Mesendoderm (in vitro differentiated cells): Measurements from ENCODE around the gene AGAP1.

ENCODE experiments used
- DNase-seq: peaks from one replicate; pipeline ENCODE4 v3.0.0; 2013
- H2AK5ac ChIP-seq: 2 replicates; pipeline ENCODE4 v1.6.1; 2013; ENCODE audit warnings: low read length, inconsistent platforms
- H2BK120ac ChIP-seq: 2 replicates; pipeline ENCODE4 v1.6.1; 2013; ENCODE audit warnings: low read depth, mild to moderate bottlenecking, low read length, moderate library complexity, mixed read lengths
- H2BK15ac ChIP-seq: replicated peaks from 2 replicates; pipeline ENCODE4 v1.6.1; 2013; ENCODE audit warnings: low read depth, mild to moderate bottlenecking, moderate library complexity
- H2BK5ac ChIP-seq: 2 replicates; pipeline ENCODE4 v1.6.1; 2013; ENCODE audit warnings: low read length, inconsistent platforms
- H3K18ac ChIP-seq: 2 replicates; pipeline ENCODE4 v1.6.1; 2013; ENCODE audit warnings: mild to moderate bottlenecking, low read length, mixed read lengths
- H3K23ac ChIP-seq: one replicate; pipeline ENCODE4 v1.6.1; 2013; ENCODE audit warnings: low read length
- H3K27ac ChIP-seq: 2 replicates; pipeline ENCODE4 v1.5.1; 2013; ENCODE audit warnings: low read depth, mild to moderate bottlenecking, inconsistent platforms, low read length, moderate library complexity
- H3K27me3 ChIP-seq: 2 replicates; pipeline ENCODE4 v1.6.1; 2013; ENCODE audit warnings: low read length, control low read depth, mild to moderate bottlenecking, inconsistent platforms; ENCODE audit not compliant: insufficient read depth, poor library complexity
- H3K36me3 ChIP-seq: 2 replicates; pipeline ENCODE4 v1.6.1; 2013; ENCODE audit warnings: low read length, inconsistent platforms; ENCODE audit not compliant: control insufficient read depth, insufficient read depth
- H3K4ac ChIP-seq: one replicate; pipeline ENCODE4 v1.6.1; 2013; ENCODE audit warnings: low read depth, mild to moderate bottlenecking, low read length, moderate library complexity
- H3K4me1 ChIP-seq: 2 replicates; pipeline ENCODE4 v1.6.1; 2013; ENCODE audit warnings: low read depth, low read length, inconsistent platforms; ENCODE audit not compliant: control insufficient read depth
- H3K4me2 ChIP-seq: 2 replicates; pipeline ENCODE4 v1.6.1; 2013; ENCODE audit warnings: low read length
- H3K4me3 ChIP-seq: 2 replicates; pipeline ENCODE4 v1.5.1; 2013; ENCODE audit warnings: mild to moderate bottlenecking, low read length
- H3K56ac ChIP-seq: one replicate; pipeline ENCODE4 v1.6.1; 2013; ENCODE audit warnings: low read length
- H3K79me1 ChIP-seq: 2 replicates; pipeline ENCODE4 v1.6.1; 2013; ENCODE audit warnings: low read length, inconsistent platforms
- H3K79me2 ChIP-seq: 2 replicates; pipeline ENCODE4 v1.6.1; 2013; ENCODE audit warnings: mild to moderate bottlenecking, low read length; ENCODE audit not compliant: control insufficient read depth, insufficient read depth
- H3K9ac ChIP-seq: 2 replicates; pipeline ENCODE4 v1.6.1; 2013; ENCODE audit warnings: low read length, inconsistent platforms
- H4K5ac ChIP-seq: one replicate; pipeline ENCODE4 v1.6.1; 2013; ENCODE audit warnings: low read length
- H4K8ac ChIP-seq: one replicate; pipeline ENCODE4 v1.6.1; 2013; ENCODE audit warnings: low read depth, mild to moderate bottlenecking, control low read depth, low read length, moderate library complexity
- WGBS: extraction: QIAGEN DNeasy Blood & Tissue Kit; methylation state at CpG from one replicate; pipeline ENCODE4 v1.1.7; 2013; ENCODE audit warnings: low lambda C conversion rate, missing lambda C conversion rate; ENCODE audit not compliant: insufficient coverage; ENCODE audit errors: extremely low coverage; 5-methylcytosine and 5-hydroxymethylcytosine counted together

The AGAP1 gene

DNA sequence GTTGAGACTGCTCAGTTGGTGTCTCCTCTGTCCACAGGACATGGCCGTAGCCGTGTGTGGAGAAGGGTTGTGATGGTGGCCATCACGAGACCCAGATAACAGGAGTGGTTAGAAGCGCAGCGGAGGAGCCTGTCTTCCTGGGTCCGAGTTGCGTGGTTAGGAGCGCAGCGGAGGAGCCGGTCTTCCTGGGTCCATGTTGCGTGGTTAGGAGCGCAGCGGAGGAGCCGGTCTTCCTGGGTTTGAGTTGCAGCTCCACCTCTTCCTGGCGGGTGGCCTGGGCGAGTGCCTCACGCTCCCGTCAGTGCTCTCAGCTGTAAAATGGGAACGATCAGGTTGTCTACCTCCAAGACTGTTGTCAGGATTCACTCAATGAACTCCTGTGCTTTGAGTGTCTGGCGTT is 498.2 kb downstream of the AGAP1 start:
- no peak overlapping the region for H3K9ac ChIP-seq
- H3K4me2 ChIP-seq, result no peak overlapping the region
- H2AK5ac ChIP-seq, result no peak overlapping the region
- no CpG with 5 or more reads among the region's 20 CpGs for WGBS
- no peaks in the 10 kb centered on the region for H3K79me1 ChIP-seq
- no peaks in the 10 kb centered on the region for H3K4me1 ChIP-seq
- no peaks in the 10 kb centered on the region for H3K79me2 ChIP-seq
- no peak overlapping the region for H2BK120ac ChIP-seq
- no peak overlapping the region for H3K56ac ChIP-seq
- H3K27ac ChIP-seq, result no peak overlapping the region
- DNase-seq, result no peak
- H3K23ac ChIP-seq, result no peak overlapping the region
- H3K18ac ChIP-seq, result no peak overlapping the region
- no peak overlapping the region for H4K5ac ChIP-seq
- H3K4ac ChIP-seq, result no peak overlapping the region
- no peaks in the 10 kb centered on the region for H3K27me3 ChIP-seq
- no peaks in the 10 kb centered on the region for H3K36me3 ChIP-seq
- H2BK5ac ChIP-seq, result no peak overlapping the region
- no peak overlapping the region for H3K4me3 ChIP-seq
- H4K8ac ChIP-seq, result no peak overlapping the region
- no peak overlapping the region for H2BK15ac ChIP-seq

DNA sequence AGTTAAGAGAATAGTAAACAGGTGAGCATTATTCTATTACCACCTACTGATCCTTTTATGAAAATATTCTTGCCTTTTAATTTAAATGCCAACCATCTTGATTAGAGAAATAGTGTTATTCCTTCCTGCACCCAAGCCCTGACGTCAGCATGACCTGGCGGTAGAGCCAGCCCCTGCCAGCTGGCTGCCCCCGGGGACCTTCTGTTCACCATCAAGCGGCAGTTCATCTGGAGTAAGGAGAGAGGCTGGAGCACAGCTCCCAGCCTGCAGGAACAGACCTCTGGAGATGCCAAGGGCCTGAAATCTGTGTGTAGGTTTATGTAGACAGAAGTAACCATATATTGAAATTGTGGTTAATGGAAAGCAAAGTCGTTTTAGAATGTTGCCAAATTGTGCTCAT is 502.6 kb downstream of the AGAP1 start:
- no peak for DNase-seq
- H4K8ac ChIP-seq, result no peak overlapping the region
- H3K4me1 ChIP-seq, result no peaks in the 10 kb centered on the region
- no peak overlapping the region for H2BK120ac ChIP-seq
- no peak overlapping the region for H3K56ac ChIP-seq
- H3K79me2 ChIP-seq, result no peaks in the 10 kb centered on the region
- H3K23ac ChIP-seq, result no peak overlapping the region
- H2AK5ac ChIP-seq, result no peak overlapping the region
- no peak overlapping the region for H3K4me3 ChIP-seq
- H2BK15ac ChIP-seq, result no peak overlapping the region
- no peak overlapping the region for H3K4me2 ChIP-seq
- no CpG with 5 or more reads among the region's 5 CpGs for WGBS
- no peak overlapping the region for H4K5ac ChIP-seq
- H3K27ac ChIP-seq, result no peak overlapping the region
- H3K36me3 ChIP-seq, result no peaks in the 10 kb centered on the region
- no peaks in the 10 kb centered on the region for H3K27me3 ChIP-seq
- no peak overlapping the region for H2BK5ac ChIP-seq
- no peak overlapping the region for H3K4ac ChIP-seq
- no peaks in the 10 kb centered on the region for H3K79me1 ChIP-seq
- H3K9ac ChIP-seq, result no peak overlapping the region
- no peak overlapping the region for H3K18ac ChIP-seq

DNA sequence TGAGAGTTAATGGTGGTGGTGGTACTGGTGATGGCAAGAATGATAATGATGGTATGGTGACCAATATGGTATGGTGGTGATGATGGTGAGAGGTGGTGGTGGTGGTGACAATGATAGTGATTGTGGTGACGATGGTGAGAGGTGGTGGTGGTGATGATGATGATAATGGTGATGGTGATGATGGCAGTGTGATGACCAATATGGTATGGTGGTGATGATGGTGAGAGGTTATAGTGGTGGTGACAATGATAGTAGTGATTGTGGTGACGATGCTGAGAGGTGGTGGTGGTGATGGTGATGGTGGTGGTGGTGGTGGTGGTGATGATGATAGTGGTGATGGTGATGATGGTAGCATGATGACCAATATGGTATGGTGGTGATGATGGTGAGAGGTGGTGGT is 505.2 kb downstream of the AGAP1 start:
- Histone ChIP-seq H3K9ac (no peak overlapping the region), H3K4me1 (no peaks in the 10 kb centered on the region), H3K79me2 (no peaks in the 10 kb centered on the region), H3K56ac (no peak overlapping the region), H2BK120ac (no peak overlapping the region), H3K27me3 (no peaks in the 10 kb centered on the region), H4K5ac (no peak overlapping the region), H2BK5ac (no peak overlapping the region), H3K27ac (no peak overlapping the region), H2AK5ac (no peak overlapping the region), H3K23ac (no peak overlapping the region), H3K79me1 (no peaks in the 10 kb centered on the region), H3K4ac (no peak overlapping the region), H2BK15ac (no peak overlapping the region), H4K8ac (no peak overlapping the region), H3K4me2 (no peak overlapping the region), H3K36me3 (no peaks in the 10 kb centered on the region), H3K18ac (no peak overlapping the region), H3K4me3 (no peak overlapping the region)
- no CpG with 5 or more reads among the region's 2 CpGs for WGBS
- no peak for DNase-seq

DNA sequence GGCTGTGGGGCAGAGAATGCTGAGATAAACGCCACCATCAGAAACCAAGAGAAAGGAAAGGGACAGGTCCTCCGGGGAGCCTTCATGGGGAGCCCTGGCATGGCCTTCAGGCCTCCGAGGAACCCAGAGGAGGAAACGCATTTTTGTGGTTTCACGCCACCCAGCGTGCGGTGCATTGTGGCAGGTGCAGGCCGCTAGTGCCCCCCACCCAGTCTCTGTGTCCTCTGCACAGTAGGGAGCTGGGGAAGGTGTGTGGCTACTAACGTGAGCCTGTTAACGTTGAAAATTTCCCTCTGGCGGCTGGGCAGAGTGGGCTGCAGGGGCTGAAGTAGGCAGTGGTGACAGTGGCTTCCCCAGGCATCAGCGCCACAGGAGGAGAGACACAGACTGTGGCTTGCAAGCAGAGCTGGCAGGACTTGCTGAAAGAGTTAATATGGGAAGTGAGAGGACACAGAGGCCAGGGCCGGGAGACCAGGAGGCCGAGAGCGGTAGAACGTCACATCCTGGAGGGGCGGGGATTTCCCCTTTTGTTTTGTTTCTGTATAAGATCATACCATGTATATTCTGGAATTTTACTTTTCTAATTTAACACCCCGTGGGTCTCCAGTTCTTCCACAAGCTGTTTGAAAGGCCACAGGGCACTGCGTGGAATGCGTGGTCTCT is 507.5 kb downstream of the AGAP1 start:
- H3K23ac ChIP-seq, result no peak overlapping the region
- no peaks in the 10 kb centered on the region for H3K79me1 ChIP-seq
- H3K18ac ChIP-seq, result no peak overlapping the region
- H3K4me2 ChIP-seq, result no peak overlapping the region
- H4K8ac ChIP-seq, result no peak overlapping the region
- no peak overlapping the region for H2BK5ac ChIP-seq
- no peaks in the 10 kb centered on the region for H3K27me3 ChIP-seq
- no peak overlapping the region for H3K9ac ChIP-seq
- H3K27ac ChIP-seq, result no peak overlapping the region
- H2BK15ac ChIP-seq, result no peak overlapping the region
- no peaks in the 10 kb centered on the region for H3K36me3 ChIP-seq
- H3K4me1 ChIP-seq, result no peaks in the 10 kb centered on the region
- no peak overlapping the region for H4K5ac ChIP-seq
- no peak for DNase-seq
- no peaks in the 10 kb centered on the region for H3K79me2 ChIP-seq
- no peak overlapping the region for H2AK5ac ChIP-seq
- H2BK120ac ChIP-seq, result no peak overlapping the region
- no peak overlapping the region for H3K56ac ChIP-seq
- H3K4ac ChIP-seq, result no peak overlapping the region
- no peak overlapping the region for H3K4me3 ChIP-seq
- WGBS, result no CpG with 5 or more reads among the region's 20 CpGs

DNA sequence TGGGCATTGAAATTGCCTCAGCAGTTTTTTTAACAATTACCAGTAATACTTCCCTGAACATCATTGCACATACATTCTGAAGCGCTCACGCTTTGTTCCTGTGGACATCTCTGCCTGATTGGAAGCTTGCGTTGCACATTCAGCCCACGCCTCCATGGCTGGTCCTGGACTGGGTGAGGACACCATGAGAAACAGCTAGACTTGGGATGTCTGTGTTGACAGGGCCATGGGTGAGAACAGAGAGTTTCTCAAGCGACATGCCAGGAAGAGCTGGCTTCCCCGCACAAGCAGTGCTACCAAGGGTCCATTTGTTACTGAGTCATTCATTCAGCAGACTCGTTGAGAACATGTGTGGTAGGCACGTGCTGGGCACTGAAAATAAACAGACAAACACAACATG is 508.0 kb downstream of the AGAP1 start:
- Histone ChIP-seq H3K23ac (no peak overlapping the region), H2AK5ac (no peak overlapping the region), H4K5ac (no peak overlapping the region), H3K79me1 (no peaks in the 10 kb centered on the region), H3K4me3 (no peak overlapping the region), H3K18ac (no peak overlapping the region), H3K4ac (no peak overlapping the region), H3K4me2 (no peak overlapping the region), H3K9ac (no peak overlapping the region), H2BK15ac (no peak overlapping the region), H3K79me2 (no peaks in the 10 kb centered on the region), H3K27ac (no peak overlapping the region), H2BK5ac (no peak overlapping the region), H3K36me3 (no peaks in the 10 kb centered on the region), H3K56ac (no peak overlapping the region), H4K8ac (no peak overlapping the region), H3K4me1 (no peaks in the 10 kb centered on the region), H3K27me3 (no peaks in the 10 kb centered on the region), H2BK120ac (no peak overlapping the region)
- no peak for DNase-seq
- no CpG with 5 or more reads among the region's 8 CpGs for WGBS

DNA sequence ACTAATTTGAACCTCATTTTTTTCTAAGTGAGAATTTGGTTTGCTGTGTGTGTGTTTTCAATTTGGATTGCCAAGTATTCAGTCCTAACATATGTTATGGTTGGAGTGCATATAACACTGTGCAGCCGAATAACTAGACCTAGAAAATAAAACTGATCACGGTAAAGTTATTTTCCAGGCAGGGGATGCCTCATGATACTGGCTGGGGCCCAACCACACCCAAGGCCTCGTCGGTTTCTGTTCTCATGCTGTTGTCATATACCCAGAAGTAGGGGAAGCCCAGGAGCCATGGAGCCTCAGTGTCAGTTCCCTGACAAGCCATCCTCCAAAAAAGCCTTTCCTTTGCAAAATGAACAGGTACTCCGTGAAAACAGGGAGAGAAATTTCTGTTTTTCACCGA is 514.2 kb downstream of the AGAP1 start:
- no peak overlapping the region for H3K23ac ChIP-seq
- no peak overlapping the region for H3K4me3 ChIP-seq
- no peak overlapping the region for H3K9ac ChIP-seq
- no CpG with 5 or more reads among the region's 6 CpGs for WGBS
- H3K4me1 ChIP-seq, result no peaks in the 10 kb centered on the region
- H4K8ac ChIP-seq, result no peak overlapping the region
- no peak overlapping the region for H2AK5ac ChIP-seq
- H3K27me3 ChIP-seq, result no peaks in the 10 kb centered on the region
- H2BK5ac ChIP-seq, result no peak overlapping the region
- no peak overlapping the region for H3K18ac ChIP-seq
- no peaks in the 10 kb centered on the region for H3K36me3 ChIP-seq
- H3K79me2 ChIP-seq, result no peaks in the 10 kb centered on the region
- no peak overlapping the region for H3K56ac ChIP-seq
- no peak overlapping the region for H2BK15ac ChIP-seq
- no peak for DNase-seq
- H3K4me2 ChIP-seq, result no peak overlapping the region
- no peak overlapping the region for H2BK120ac ChIP-seq
- H4K5ac ChIP-seq, result no peak overlapping the region
- no peaks in the 10 kb centered on the region for H3K79me1 ChIP-seq
- H3K4ac ChIP-seq, result no peak overlapping the region
- H3K27ac ChIP-seq, result no peak overlapping the region
